Measurements from ENCODE around the gene BTRC. TPM values are rescaled to one million over a fixed set of nuclear protein-coding genes. Genes with fewer than 3 reads are reported as not detected.
A peak's percentile ranks its signal among the peaks of the same experiment; 100 is the strongest.

The BTRC gene
- total RNA-seq, 1 donor from 2014 or later: 14.2 TPM

DNA sequence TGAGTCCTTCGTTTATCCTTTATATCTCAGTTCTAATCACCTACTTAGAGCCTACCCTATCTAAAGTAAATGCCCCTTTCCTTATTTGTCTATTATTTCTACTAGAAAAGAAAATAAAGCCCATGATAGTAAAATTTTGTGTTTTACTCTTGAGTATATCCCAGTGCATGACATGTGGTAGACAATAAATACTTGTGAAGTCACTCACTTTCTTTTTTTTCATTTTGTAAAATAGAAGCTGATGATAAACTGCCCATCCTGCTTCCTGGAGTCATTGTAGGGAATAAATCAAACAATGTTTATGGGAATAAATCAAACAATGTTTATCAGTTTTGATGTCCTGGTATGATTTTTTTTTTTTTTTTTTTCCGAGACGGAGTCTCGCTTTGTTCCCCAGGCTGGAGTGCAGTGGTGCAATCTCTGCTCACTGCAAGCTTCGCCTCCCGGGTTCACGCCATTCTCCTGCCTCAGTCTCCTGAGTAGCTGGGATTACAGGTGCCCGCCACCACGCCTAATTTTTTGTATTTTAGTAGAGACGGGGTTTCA, 36.1 kb downstream of the BTRC start:
- H3K4me3 ChIP-seq (ENCODE audit: low read depth, low read length): no peak overlapping the region
- TF ChIP-seq, protein P1, sequence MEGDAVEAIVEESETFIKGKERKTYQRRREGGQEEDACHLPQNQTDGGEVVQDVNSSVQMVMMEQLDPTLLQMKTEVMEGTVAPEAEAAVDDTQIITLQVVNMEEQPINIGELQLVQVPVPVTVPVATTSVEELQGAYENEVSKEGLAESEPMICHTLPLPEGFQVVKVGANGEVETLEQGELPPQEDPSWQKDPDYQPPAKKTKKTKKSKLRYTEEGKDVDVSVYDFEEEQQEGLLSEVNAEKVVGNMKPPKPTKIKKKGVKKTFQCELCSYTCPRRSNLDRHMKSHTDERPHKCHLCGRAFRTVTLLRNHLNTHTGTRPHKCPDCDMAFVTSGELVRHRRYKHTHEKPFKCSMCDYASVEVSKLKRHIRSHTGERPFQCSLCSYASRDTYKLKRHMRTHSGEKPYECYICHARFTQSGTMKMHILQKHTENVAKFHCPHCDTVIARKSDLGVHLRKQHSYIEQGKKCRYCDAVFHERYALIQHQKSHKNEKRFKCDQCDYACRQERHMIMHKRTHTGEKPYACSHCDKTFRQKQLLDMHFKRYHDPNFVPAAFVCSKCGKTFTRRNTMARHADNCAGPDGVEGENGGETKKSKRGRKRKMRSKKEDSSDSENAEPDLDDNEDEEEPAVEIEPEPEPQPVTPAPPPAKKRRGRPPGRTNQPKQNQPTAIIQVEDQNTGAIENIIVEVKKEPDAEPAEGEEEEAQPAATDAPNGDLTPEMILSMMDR (conservative IDR thresholded peaks at IDR 0.05; ENCODE audit: low read depth, low read length): no peak
- DNase-seq (ENCODE audit: low read depth): no peak

GRCh38 chr10:101393378-101393777, 39.4 kb downstream of the BTRC start:
- DNase-seq (ENCODE audit: low read depth): no peak
- no peak overlapping the region for H3K4me3 ChIP-seq (ENCODE audit: low read depth, low read length)

GRCh38 chr10:101394524-101395133, 40.7 kb downstream of the BTRC start:
- TF ChIP-seq, protein P1 (conservative IDR thresholded peaks at IDR 0.05; ENCODE audit: low read depth, low read length): no peak
- DNase-seq (ENCODE audit: low read depth): no peak
- H3K4me3 ChIP-seq (ENCODE audit: low read depth, low read length): no peak overlapping the region

More at GRCh38 chr10:101393378-101393777, 39.4 kb downstream of the BTRC start:
- TF ChIP-seq, protein P1 (conservative IDR thresholded peaks at IDR 0.05; ENCODE audit: low read depth, low read length): no peak

GRCh38 chr10:101397140-101397539, 43.2 kb downstream of the BTRC start:
- no peak overlapping the region for H3K4me3 ChIP-seq (ENCODE audit: low read depth, low read length)
- TF ChIP-seq, protein P1 (conservative IDR thresholded peaks at IDR 0.05; ENCODE audit: low read depth, low read length): no peak
- no peak for DNase-seq (ENCODE audit: low read depth)

DNA sequence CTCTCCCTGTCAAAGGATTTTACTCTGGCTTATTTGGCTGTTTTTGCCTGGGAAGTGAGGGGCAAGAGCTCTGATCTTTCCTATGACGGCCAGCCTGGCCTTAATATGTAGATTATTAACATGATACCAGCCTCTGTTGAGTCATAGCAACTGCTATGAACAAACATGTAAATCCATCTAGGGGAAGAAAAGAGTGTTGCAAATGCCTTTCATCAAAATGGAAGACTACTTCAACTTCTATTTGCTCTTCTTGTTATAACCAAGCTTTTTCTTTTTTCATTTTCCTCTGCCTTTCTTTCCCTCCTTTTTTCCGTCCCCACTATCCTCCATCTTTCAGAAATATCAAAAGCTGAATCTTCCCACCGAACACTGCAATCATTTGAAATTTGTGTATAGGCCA, 46.6 kb downstream of the BTRC start:
- TF ChIP-seq, protein P1 (conservative IDR thresholded peaks at IDR 0.05; ENCODE audit: low read depth, low read length): peak; percentile 12
- no peak overlapping the region for H3K4me3 ChIP-seq (ENCODE audit: low read depth, low read length)
- DNase-seq (ENCODE audit: low read depth): peak; percentile 12

- no peak for DNase-seq (ENCODE audit: low read depth)
- H3K4me3 ChIP-seq (ENCODE audit: low read depth, low read length): no peak overlapping the region
- TF ChIP-seq, protein P1 (conservative IDR thresholded peaks at IDR 0.05; ENCODE audit: low read depth, low read length): no peak
Observed at GRCh38 chr10:101402711-101403110, 48.7 kb downstream of the BTRC start.

DNA sequence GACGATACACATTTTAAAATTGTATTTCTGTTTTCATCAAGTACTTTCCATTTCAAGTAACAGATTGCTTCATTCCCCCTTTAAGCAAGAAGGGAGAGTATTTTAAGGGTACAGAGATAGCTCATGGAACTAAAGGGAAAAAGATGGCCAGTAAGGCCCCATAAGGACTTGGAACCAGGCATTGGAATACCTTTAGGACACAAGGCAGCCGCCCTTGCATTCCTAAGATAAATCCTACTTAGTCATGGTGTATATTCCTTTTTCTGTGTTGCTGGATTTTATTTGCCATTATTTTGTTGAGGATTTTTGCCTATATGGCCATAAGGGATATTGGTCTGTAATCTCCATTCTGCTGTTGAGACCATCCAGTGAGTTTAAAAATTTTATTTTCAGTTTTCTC, 49.2 kb downstream of the BTRC start:
- TF ChIP-seq, protein P1 (conservative IDR thresholded peaks at IDR 0.05; ENCODE audit: low read depth, low read length): no peak

More for the DNA sequence above, 49.2 kb downstream of the BTRC start:
- no peak overlapping the region for H3K4me3 ChIP-seq (ENCODE audit: low read depth, low read length)
- no peak for DNase-seq (ENCODE audit: low read depth)

Data from epithelial cell of proximal tubule (primary cell).